22Rv1 (cell line): ENCODE data around the gene HHLA2.
A peak's percentile ranks its signal among the peaks of the same experiment; 100 is the strongest.

Experiments used
- H3K27ac ChIP-seq: fragments of 450-650 bp; 2 replicates; pipeline ENCODE4 v1.5.1; 2017
- ZFX ChIP-seq: fragments of 450-650 bp; IDR thresholded peaks from 2 replicates; pipeline ENCODE4 v1.6.1; 2017; ENCODE audit warnings: antibody characterized with exemption, borderline replicate concordance
- TF ChIP-seq, protein P1 (sequence below): fragments of 450-650 bp; IDR thresholded peaks from 2 replicates; pipeline ENCODE4 v1.5.1; 2017; ENCODE audit warnings: mild to moderate bottlenecking

Gene HHLA2

DNA sequence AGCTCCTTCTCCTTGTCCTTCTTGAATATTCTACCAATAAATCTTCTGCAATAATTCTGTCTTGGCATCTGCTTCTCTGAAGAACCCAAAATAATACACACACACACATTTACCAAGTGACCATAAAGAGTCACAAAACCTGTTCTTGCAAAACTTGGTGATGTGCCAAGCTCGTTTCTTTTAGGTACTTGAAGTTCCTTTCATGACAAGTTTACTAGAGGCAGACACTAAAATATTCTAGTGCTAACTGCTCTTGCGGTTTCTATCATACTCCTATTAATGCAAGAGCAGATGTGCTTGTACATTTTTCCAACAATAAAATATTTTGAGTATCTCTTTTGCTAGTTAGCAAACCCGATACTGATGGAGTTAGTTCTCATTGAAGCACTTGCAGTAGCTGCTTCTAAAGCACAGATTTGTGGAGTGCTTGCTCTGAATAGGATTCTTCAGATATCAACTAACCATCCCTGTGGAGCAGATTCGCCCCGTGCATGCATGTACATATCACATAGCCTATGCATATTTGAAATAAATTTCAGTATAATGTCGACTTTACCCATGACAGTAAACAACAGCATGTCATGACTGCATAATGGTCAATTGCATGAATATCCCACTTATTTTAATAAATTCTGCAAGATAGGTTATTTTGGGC lies 23.2 kb downstream of the HHLA2 start:
- no peak for TF ChIP-seq ZFX
- TF ChIP-seq, protein P1, sequence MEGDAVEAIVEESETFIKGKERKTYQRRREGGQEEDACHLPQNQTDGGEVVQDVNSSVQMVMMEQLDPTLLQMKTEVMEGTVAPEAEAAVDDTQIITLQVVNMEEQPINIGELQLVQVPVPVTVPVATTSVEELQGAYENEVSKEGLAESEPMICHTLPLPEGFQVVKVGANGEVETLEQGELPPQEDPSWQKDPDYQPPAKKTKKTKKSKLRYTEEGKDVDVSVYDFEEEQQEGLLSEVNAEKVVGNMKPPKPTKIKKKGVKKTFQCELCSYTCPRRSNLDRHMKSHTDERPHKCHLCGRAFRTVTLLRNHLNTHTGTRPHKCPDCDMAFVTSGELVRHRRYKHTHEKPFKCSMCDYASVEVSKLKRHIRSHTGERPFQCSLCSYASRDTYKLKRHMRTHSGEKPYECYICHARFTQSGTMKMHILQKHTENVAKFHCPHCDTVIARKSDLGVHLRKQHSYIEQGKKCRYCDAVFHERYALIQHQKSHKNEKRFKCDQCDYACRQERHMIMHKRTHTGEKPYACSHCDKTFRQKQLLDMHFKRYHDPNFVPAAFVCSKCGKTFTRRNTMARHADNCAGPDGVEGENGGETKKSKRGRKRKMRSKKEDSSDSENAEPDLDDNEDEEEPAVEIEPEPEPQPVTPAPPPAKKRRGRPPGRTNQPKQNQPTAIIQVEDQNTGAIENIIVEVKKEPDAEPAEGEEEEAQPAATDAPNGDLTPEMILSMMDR: no peak
- H3K27ac ChIP-seq: peak overlapping the region; percentile 15; the same call in 1 of the 2 replicates

DNA sequence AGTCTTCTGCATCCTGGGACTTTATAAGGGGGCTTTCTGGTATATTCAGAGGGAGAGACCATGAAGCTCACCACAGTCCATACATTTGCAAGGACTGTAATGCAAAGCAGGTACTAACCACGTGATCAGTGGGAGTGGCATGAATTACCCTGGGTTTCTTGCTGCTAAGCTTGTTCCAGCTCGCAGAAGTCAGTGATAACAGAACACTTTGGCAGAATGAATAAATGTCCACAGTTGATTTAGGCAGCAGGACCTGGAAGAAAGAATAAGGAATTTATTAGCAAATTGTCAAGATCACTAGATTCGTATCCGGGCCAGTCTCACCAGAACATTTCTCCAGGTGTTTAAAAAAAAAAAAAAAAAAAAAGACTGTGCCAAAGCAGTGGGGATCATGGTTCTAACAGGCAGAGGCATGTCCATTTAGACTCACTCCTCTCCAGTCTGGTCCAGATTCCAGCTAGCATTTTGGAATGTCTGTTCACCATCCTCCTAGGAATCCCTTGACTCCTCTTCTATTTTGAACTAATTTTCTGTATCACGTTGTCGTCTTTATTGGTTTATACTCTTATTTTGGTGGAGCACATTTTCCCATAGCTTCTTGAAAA lies 24.5 kb downstream of the HHLA2 start:
- no peak overlapping the region for H3K27ac ChIP-seq
- TF ChIP-seq ZFX: no peak
- TF ChIP-seq, protein P1: no peak

DNA sequence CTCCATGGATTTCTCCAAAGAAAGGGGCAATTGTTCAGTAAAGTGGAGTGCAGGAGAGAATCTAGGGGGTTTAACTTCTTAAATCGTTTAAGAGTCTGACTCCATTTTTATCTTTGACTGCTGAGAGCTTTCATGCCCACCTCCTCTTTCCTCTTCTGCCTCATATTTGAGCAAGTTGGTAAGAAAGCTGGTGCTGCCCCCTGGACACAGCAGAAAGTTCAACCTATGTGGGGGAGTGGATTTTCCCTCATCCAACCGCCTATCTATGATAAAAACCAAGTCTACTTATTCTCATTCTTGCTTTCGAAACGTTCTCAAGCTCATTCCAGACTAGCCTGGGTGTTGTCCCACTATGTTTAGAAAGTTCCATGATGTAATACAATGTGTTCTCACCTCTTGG lies 26.0 kb downstream of the HHLA2 start:
- no peak for TF ChIP-seq ZFX
- TF ChIP-seq, protein P1: no peak
- no peak overlapping the region for H3K27ac ChIP-seq

DNA sequence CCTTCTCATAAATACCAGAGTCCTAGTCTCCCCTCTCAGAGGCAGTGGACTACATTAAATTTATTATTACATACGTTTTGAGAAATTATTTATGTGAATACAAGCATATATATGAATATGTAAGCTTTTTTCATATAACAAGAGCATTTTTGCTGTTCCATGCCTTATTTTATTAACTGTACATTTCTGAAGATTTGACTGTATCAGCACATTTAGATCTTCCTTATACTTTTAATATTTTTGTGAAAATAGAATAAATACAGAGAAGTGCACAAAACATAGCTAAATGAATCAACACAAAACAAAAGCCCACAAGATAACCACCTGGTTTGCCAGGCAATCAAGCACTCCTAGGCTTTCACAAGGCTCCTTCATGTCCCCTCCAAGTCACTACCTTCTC lies 27.8 kb downstream of the HHLA2 start:
- H3K27ac ChIP-seq: no peak overlapping the region
- TF ChIP-seq ZFX: no peak
- TF ChIP-seq, protein P1: no peak

DNA sequence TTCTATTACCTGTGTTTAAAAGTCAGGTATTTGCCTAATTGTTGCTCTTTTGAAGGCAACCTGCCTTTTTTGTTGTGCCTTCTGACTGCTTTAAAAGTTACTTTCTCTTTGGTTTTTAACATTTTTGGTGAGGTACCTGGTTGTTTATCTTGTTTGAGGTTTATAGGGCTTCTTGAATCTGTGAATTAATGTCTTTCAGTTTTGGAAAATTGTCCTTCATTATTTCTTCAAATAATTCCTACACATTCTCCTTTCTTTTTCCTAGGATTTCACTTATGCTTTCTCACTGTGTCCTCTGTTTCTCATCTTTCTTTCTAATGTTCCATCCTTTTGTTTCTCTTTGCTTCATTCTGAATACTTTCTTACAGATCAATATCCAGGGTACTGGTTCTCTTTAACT lies 30.8 kb downstream of the HHLA2 start:
- no peak overlapping the region for H3K27ac ChIP-seq
- TF ChIP-seq, protein P1: no peak
- TF ChIP-seq ZFX: no peak

DNA sequence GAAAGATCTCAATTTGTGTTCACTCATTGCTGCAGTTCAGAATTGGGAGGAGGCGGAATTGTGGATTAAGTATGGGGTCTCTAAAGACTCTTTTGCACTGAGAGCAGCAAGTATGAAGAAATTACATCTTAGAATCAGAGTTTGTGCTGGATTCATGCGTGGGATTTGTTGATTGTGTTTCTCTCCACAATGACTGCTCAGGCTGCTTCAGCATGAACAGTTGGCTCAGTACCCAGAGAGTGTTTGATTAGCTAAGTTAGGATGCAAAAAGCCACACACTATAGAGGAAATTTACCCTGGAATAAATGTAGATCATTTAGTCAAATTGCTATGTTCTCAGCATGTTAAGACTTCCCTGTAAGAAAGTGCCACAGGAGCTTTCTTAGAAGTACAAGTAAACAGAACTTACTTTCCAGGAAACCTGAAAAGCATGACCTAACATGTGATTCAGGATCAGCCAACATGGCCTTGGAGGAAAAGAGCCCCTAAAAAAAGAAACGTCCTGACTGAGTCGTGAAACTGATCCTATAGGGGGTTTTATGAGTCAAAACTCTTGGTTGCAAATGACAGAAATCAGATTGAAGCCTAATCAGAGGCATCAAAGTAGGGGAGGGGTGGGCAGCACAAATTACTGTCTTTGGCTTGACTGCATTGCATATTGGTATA lies 32.6 kb downstream of the HHLA2 start:
- TF ChIP-seq ZFX: no peak
- TF ChIP-seq, protein P1: no peak
- H3K27ac ChIP-seq: no peak overlapping the region

DNA sequence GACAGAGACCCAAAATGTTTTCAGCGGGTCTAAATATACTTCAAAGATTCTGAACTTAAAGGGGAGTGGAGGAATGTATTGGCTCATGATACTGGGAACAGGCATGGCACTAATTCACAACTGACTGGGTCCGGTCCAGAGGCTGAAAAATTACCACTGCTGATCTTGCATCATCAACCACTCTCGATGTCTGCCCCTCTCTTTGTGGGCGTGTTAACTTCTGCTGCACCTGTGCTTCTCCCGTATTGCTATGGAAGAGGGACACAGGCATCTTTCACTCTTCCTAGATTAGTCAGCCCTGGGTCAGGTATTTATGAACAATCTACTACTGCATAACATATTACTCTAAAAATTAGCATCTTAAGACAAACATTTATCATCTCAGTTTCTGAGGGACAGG lies 33.2 kb downstream of the HHLA2 start:
- no peak overlapping the region for H3K27ac ChIP-seq
- no peak for TF ChIP-seq ZFX
- TF ChIP-seq, protein P1: no peak
